PC-3 (cell line): ENCODE results near the gene ILKAP.

Experiments
- EZH2phosphoT487 ChIP-seq: fragments of 300-600 bp; sonication (generic); IDR thresholded peaks from 2 replicates; pipeline ENCODE4 v1.6.1; 2018; ENCODE audit warnings: mild to moderate bottlenecking, antibody characterized with exemption, low read length, borderline replicate concordance
- TF ChIP-seq, protein P1 (sequence below): fragments of 300-600 bp; sonication (generic); conservative IDR thresholded peaks from 2 replicates; pipeline ENCODE4 v1.5.1; 2017; ENCODE audit warnings: antibody characterized with exemption, low read depth, mild to moderate bottlenecking, low read length

DNA sequence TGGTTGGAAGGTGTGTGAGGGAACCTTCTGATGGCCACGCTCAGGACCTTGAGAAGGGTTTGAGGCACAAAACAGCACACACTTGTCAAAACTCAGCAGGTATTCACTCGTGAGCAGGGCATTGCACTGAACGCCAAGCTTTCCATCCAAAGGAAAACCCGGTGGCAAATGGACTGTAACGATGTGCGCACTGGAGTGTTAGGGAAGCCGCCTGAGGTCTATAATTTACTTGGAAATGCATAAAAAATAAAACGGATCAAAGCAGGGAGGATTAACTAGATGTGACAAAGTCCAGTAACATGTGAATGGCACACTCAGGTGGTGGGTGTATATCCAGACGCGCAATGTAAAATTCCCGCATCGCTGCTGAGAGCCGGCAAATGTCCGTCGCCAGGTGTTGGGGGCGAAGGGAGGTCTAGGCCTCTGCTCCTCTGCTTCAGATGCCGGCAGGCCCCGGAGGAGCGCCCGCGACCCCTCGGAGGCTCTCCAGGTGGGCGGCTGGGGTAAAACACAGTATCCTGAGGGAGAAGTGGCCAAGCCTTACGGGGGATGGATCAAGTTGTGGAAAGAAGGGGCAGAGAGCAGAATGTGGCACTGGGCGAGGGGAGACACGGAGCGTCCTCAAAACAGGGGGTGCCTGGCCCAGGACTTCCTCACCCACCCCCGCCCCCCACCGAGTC is 21.0 kb upstream of the ILKAP start:
- TF ChIP-seq, protein P1, sequence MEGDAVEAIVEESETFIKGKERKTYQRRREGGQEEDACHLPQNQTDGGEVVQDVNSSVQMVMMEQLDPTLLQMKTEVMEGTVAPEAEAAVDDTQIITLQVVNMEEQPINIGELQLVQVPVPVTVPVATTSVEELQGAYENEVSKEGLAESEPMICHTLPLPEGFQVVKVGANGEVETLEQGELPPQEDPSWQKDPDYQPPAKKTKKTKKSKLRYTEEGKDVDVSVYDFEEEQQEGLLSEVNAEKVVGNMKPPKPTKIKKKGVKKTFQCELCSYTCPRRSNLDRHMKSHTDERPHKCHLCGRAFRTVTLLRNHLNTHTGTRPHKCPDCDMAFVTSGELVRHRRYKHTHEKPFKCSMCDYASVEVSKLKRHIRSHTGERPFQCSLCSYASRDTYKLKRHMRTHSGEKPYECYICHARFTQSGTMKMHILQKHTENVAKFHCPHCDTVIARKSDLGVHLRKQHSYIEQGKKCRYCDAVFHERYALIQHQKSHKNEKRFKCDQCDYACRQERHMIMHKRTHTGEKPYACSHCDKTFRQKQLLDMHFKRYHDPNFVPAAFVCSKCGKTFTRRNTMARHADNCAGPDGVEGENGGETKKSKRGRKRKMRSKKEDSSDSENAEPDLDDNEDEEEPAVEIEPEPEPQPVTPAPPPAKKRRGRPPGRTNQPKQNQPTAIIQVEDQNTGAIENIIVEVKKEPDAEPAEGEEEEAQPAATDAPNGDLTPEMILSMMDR: no peak
- no peak for TF ChIP-seq EZH2phosphoT487
